ENCODE measurements around the gene TCEA3. TPM values are rescaled to one million over a fixed set of nuclear protein-coding genes. Genes with fewer than 3 reads are reported as not detected.

The TCEA3 gene
- total RNA-seq, 4 donors from 2014 or later = 34.1 to 93.1 (median 43.2) TPM

GRCh38 chr1:23408797-23409290 is 15.7 kb downstream of the TCEA3 start:
- DNase-seq (ENCODE audit: low spot score in 2 of 2) = no peak
- Histone ChIP-seq H3K36me3 (peaks cover 5% of the 10 kb centered on the region), H3K27me3 (no peaks in the 10 kb centered on the region), H3K9me3 (no peaks in the 10 kb centered on the region), H3K4me3 (no peak overlapping the region), H3K27ac (no peak overlapping the region), H3K4me1 (peaks cover 10% of the 10 kb centered on the region)
- 94% methylated on average over 6 of the region's 7 CpGs for WGBS
- no peak for TF ChIP-seq EP300 (IDR thresholded peaks at IDR 0.05)
- no peak for TF ChIP-seq POLR2AphosphoS5 (IDR thresholded peaks at IDR 0.05)
- no peak for TF ChIP-seq POLR2A (IDR thresholded peaks at IDR 0.05)
- TF ChIP-seq CTCF (IDR thresholded peaks at IDR 0.05) = no peak

DNA sequence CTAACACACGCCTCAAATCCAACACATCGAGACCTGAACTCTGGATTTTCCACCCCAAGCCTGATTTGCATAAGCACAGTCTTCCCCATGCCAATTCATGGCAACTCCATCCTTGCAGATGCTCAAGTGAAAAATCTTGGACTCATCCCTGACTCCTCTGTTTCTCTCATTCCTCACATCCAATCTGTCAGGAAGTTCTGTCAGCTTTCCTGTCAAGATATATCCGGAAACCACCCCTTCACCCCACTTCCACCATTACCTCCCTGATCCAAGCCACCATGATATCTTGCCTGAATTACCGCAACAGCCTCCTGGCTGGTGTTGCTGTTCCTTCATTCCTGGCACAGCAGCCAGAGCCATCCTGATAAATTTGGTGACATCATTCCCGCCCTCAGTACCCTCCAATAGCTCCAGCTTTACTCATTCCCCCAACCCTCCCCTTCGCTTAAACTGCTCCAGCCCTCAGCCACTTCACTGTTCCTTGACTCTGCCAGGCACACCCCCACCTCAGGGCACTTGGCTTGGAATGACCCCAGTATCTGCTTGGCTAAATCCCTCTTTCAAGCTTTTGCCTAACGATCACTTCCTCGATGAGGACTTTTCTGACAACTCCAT is 17.4 kb downstream of the TCEA3 start:
- H3K27ac ChIP-seq = no peak overlapping the region
- WGBS = 51% methylated on average over 8 of the region's 8 CpGs
- H3K9me3 ChIP-seq = no peaks in the 10 kb centered on the region
- H3K4me3 ChIP-seq = no peak overlapping the region
- DNase-seq (ENCODE audit: low spot score in 2 of 2) = no peak
- TF ChIP-seq EP300 (IDR thresholded peaks at IDR 0.05) = no peak
- H3K27me3 ChIP-seq = no peaks in the 10 kb centered on the region
- peaks cover 5% of the 10 kb centered on the region for H3K36me3 ChIP-seq
- H3K4me1 ChIP-seq = peaks cover 27% of the 10 kb centered on the region

GRCh38 chr1:23405946-23406345 is 18.6 kb downstream of the TCEA3 start:
- Histone ChIP-seq H3K4me3 (no peak overlapping the region), H3K36me3 (peaks cover 5% of the 10 kb centered on the region), H3K27me3 (no peaks in the 10 kb centered on the region), H3K27ac (no peak overlapping the region), H3K9me3 (no peaks in the 10 kb centered on the region), H3K4me1 (peaks cover 33% of the 10 kb centered on the region)
- TF ChIP-seq POLR2AphosphoS5 (IDR thresholded peaks at IDR 0.05) (no peak), EP300 (IDR thresholded peaks at IDR 0.05) (no peak), POLR2A (IDR thresholded peaks at IDR 0.05) (no peak), CTCF (IDR thresholded peaks at IDR 0.05) (no peak)
- 95% methylated on average over 3 of the region's 3 CpGs for WGBS
- no peak for DNase-seq (ENCODE audit: low spot score in 2 of 2)

DNA sequence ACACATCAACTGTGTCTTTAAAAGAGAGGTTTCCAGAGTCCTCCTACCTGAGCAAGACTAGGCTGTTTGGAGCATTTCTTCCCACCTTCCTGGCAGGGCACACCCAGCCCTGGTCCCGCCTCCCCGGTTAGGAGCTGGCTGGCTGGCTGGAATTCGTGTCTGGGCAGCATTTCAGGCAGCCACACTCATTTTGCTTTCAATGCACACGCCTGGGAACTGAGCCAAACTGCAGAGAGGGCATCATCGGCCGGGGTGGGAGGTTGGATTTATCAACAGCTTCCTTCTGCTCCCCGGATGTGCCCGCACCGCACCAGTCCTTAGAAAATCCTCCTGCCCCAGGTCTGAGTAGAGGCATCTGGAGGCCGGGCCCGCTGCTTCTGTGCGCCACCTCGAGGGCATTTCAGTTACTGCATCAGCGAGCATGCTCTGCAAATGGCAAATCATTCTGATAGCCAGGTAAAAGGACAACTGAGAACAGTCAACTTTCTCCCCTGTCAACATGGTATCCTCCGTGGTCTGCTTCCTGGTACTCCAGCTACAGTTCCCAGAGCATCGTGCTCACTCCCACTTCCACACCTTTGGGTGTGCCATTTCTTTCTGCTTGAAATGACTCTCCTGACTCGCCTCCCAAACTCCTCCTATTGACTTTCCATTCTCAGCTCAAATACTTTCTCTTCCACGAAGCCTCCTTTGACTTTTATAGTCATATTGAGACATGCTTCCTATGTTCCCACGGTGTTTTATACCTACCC is 20.6 kb downstream of the TCEA3 start:
- H3K27me3 ChIP-seq = no peaks in the 10 kb centered on the region
- H3K4me1 ChIP-seq = peaks cover 42% of the 10 kb centered on the region
- no peak for TF ChIP-seq EP300 (IDR thresholded peaks at IDR 0.05)
- TF ChIP-seq CTCF (IDR thresholded peaks at IDR 0.05) = peak; percentile 87 to 96
- peak in 1 of 3 donors; percentile 17 for TF ChIP-seq POLR2AphosphoS5 (IDR thresholded peaks at IDR 0.05)
- DNase-seq (ENCODE audit: low spot score in 2 of 2) = peak; percentile 93 to 95
- no peak overlapping the region for H3K4me3 ChIP-seq
- H3K36me3 ChIP-seq = peaks cover 5% of the 10 kb centered on the region
- 3% methylated on average over 19 of the region's 19 CpGs for WGBS
- peak overlapping the region; percentile 42 for H3K27ac ChIP-seq
- no peaks in the 10 kb centered on the region for H3K9me3 ChIP-seq

DNA sequence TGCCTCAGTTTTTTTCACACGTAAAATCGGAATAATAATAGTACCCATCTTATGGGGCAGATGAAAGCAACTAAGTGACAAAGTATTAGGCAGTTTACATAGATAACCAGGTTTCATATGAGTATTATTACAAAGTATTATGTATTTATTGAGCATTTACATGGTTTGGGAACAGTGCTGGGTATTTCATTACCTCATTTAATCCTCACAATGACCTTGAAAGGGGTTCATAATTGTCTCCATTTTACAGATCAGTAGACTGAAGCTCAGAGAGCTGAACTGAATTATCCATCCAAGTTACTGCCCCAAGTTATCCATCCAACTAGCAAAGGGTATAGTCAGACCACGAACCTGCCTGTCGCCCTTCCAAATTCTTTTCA is 21.2 kb downstream of the TCEA3 start:
- no peak overlapping the region for H3K4me3 ChIP-seq
- no peaks in the 10 kb centered on the region for H3K9me3 ChIP-seq
- peak overlapping the region; percentile 42 for H3K27ac ChIP-seq
- no peaks in the 10 kb centered on the region for H3K27me3 ChIP-seq
- H3K4me1 ChIP-seq = peaks cover 42% of the 10 kb centered on the region
- no peak for TF ChIP-seq POLR2A (IDR thresholded peaks at IDR 0.05)
- no peak for TF ChIP-seq POLR2AphosphoS5 (IDR thresholded peaks at IDR 0.05)
- no peak for TF ChIP-seq CTCF (IDR thresholded peaks at IDR 0.05)
- TF ChIP-seq EP300 (IDR thresholded peaks at IDR 0.05) = no peak
- WGBS = 68% methylated on average over 4 of the region's 4 CpGs
- DNase-seq (ENCODE audit: low spot score in 2 of 2) = no peak
- no peaks in the 10 kb centered on the region for H3K36me3 ChIP-seq

All from suprapubic skin (tissue), 4 donors.